Neuron (in vitro differentiated cells): Measurements from ENCODE around the gene FBXL5.
"Not testable (repeated sequence)": the region's sequence is repeated elsewhere in the genome, so short reads cannot be mapped to it uniquely, and the experiment has no call there.

Experiments
- H2AFZ ChIP-seq: one replicate; pipeline ENCODE4 v1.6.1; 2013; ENCODE audit warnings: low read depth, mild to moderate bottlenecking, inconsistent platforms, low read length, moderate library complexity
- H3K27me3 ChIP-seq: one replicate; pipeline ENCODE4 v1.6.1; 2013; ENCODE audit warnings: low read length; ENCODE audit not compliant: insufficient read depth
- H3K36me3 ChIP-seq: one replicate; pipeline ENCODE4 v1.6.1; 2013; ENCODE audit warnings: low read length; ENCODE audit not compliant: insufficient read depth
- H3K4me1 ChIP-seq: one replicate; pipeline ENCODE4 v1.6.1; 2013; ENCODE audit warnings: low read length; ENCODE audit not compliant: insufficient read depth
- H3K4me3 ChIP-seq: 2 replicates; pipeline ENCODE4 v1.5.1; 2013; ENCODE audit warnings: mild to moderate bottlenecking, low read length, moderate library complexity
- H3K9me3 ChIP-seq: one replicate; pipeline ENCODE4 v1.6.1; 2013; ENCODE audit warnings: low read length

Gene FBXL5

DNA sequence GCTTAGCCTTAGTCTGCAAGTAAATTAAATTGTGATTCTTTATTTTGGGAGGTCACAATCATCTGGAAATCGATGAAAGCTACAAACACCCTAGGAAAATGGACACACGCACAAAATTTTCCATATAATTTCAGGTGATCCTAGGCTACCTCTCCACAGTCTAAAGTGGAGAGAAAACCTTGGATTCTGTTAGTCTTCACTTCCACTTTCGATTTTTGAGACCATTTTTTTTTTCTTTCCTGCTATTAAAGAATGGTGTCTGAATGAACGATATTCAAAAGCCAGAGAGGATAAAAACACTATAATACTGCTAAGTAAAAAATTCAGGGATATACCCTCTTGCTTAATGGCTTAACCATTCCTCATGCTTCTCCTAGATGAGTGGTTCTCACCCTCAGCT is 1.7 kb downstream of the FBXL5 start:
- peak overlapping the region; percentile 86 for H3K4me3 ChIP-seq
- H3K36me3 ChIP-seq: no peaks in the 10 kb centered on the region
- peaks cover 24% of the 10 kb centered on the region for H3K4me1 ChIP-seq
- H3K27me3 ChIP-seq: no peaks in the 10 kb centered on the region
- no peaks in the 10 kb centered on the region for H3K9me3 ChIP-seq
- no peak overlapping the region for H2AFZ ChIP-seq

DNA sequence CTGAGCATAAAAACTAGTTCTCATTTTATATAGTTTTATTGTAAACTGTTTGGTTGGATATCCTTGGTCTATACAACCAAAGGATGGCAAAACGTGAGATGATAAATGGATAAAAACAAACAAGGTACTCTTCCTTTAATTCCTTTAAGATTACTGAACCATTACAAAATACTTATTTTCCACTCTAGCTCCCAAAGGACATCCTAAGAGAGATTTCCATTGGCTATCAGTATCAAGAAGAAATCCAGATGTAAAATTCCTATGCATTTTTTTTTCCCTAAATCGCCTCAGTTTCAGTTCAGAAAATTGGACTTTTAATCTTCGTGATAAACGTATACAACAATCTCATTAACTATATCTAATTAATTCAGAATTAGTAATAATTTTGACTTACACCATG is 2.3 kb downstream of the FBXL5 start:
- H3K4me1 ChIP-seq: peaks cover 24% of the 10 kb centered on the region
- H3K4me3 ChIP-seq: peak overlapping the region; percentile 86
- no peaks in the 10 kb centered on the region for H3K27me3 ChIP-seq
- H3K36me3 ChIP-seq: no peaks in the 10 kb centered on the region
- H2AFZ ChIP-seq: no peak overlapping the region
- no peaks in the 10 kb centered on the region for H3K9me3 ChIP-seq

DNA sequence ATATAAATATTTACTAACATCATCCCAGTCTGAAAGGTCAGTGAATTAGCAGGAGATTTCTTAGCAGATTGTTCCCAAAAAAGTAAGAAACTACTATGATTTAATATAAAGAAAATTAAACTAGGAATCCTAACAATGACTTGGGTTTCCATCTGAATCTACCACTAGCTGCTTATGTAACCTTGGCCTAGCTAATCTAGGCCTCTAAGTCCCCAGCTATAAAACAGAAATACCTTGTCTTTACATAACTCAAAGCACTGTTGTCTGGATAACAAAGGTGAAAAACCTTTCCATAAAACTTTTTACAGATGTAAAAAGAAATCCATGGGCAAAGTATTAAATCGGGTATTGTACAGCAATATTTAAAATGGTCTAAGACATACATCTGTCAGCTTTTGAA is 3.0 kb downstream of the FBXL5 start:
- H2AFZ ChIP-seq: no peak overlapping the region
- no peaks in the 10 kb centered on the region for H3K27me3 ChIP-seq
- H3K9me3 ChIP-seq: no peaks in the 10 kb centered on the region
- H3K4me3 ChIP-seq: peak overlapping the region; percentile 86
- H3K4me1 ChIP-seq: peaks cover 24% of the 10 kb centered on the region
- no peaks in the 10 kb centered on the region for H3K36me3 ChIP-seq

DNA sequence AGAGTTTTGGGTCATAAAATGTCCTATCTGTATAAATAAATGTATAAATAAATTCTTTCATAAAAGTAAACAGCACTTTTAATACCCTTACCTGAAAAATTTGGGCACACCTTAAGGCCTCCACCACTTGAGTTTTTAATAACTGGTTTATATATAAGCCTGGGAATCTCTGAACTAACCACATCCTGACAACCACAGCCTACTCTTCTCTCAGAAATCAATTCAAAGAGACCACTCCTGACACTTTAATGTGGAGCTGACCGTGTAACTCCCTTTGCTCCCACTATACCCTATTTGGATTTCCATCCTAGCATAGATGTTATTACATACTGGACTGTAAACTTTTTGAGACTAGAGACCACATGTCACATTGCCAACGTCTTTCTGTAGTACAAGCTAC is 3.5 kb downstream of the FBXL5 start:
- Histone ChIP-seq H3K4me3 (no peak overlapping the region), H3K9me3 (no peaks in the 10 kb centered on the region), H3K27me3 (no peaks in the 10 kb centered on the region), H2AFZ (no peak overlapping the region), H3K36me3 (no peaks in the 10 kb centered on the region), H3K4me1 (peaks cover 24% of the 10 kb centered on the region)

- Histone ChIP-seq H3K4me1 (peaks cover 20% of the 10 kb centered on the region), H3K27me3 (no peaks in the 10 kb centered on the region), H3K9me3 (no peaks in the 10 kb centered on the region), H3K4me3 (no peak overlapping the region), H3K36me3 (no peaks in the 10 kb centered on the region), H2AFZ (no peak overlapping the region)
Measured at GRCh38 chr4:15649914-15650545, 5.1 kb downstream of the FBXL5 start.

DNA sequence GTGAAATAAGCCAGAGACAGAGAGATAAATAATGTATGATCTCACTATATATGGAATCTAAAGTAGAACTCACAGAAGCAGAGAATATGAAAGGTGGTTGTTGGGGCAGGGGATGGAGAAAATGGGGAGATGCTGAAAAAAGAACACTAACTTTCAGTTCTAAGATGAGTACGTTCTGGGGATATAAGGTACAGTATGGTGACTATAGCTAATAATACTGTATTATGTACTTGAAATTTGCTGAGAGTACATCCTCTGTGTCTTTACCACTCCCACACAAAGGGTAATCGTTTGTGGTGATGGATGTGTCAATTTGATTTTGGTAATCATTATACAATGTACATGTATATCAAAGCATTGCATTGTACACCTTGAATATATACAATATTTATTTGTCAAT is 6.6 kb downstream of the FBXL5 start:
- no peaks in the 10 kb centered on the region for H3K9me3 ChIP-seq
- no peak overlapping the region for H3K4me3 ChIP-seq

DNA sequence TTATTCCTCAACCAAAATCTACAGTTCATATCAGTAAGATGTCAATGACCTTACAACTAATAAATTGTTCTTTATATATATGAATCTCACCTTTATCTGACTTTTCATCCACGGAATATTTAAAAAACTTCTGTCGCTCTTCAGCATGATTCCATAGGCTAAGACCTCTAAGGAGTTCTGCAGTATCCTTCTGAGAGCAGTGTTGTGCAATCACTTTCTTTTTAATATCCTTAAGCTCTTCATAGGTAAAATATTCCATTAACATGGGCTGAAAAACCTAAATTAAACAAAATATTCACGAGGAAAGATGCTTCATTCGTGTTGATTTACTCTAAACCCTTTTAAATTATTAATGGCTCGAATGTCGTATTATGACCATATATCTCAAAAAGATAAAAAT is 16.7 kb downstream of the FBXL5 start:
- Histone ChIP-seq H3K9me3 (peaks cover 2% of the 10 kb centered on the region), H2AFZ (no peak overlapping the region), H3K36me3 (peaks cover 62% of the 10 kb centered on the region), H3K4me3 (no peak overlapping the region), H3K27me3 (no peaks in the 10 kb centered on the region), H3K4me1 (no peaks in the 10 kb centered on the region)

More for the DNA sequence above, 6.6 kb downstream of the FBXL5 start:
- no peaks in the 10 kb centered on the region for H3K36me3 ChIP-seq
- H3K4me1 ChIP-seq: peaks cover 20% of the 10 kb centered on the region
- H3K27me3 ChIP-seq: no peaks in the 10 kb centered on the region
- no peak overlapping the region for H2AFZ ChIP-seq

DNA sequence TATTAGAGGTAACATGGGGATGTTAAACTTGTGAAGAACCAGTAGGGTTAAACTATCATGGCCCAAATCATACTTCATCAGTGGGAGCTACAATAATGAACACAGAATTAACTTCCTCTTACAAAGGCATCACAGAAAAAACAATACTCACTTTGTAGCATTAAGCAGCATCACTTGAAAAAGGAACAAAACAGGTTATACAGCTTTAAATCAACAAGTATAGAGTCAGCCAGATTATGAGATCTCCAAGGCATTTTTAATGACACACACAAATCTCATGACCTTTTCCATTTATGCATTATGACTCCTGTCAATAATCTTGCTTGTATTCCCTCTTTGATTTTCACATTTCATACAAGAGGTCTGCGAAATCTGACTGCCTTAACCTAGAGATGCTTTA is 18.3 kb downstream of the FBXL5 start:
- H3K36me3 ChIP-seq: peaks cover 65% of the 10 kb centered on the region
- H2AFZ ChIP-seq: no peak overlapping the region
- H3K27me3 ChIP-seq: no peaks in the 10 kb centered on the region
- no peak overlapping the region for H3K4me3 ChIP-seq
- H3K9me3 ChIP-seq: peaks cover 3% of the 10 kb centered on the region
- H3K4me1 ChIP-seq: no peaks in the 10 kb centered on the region

- not testable (repeated sequence) for H2AFZ ChIP-seq, H3K4me1 ChIP-seq, H3K4me3 ChIP-seq, H3K27me3 ChIP-seq
- Histone ChIP-seq H3K36me3 (peaks cover 32% of the 10 kb centered on the region), H3K9me3 (peaks cover 36% of the 10 kb centered on the region)
Measured at GRCh38 chr4:15617407-15617806, 37.8 kb downstream of the FBXL5 start.

GRCh38 chr4:15614891-15615290 is 40.3 kb downstream of the FBXL5 start:
- H3K36me3 ChIP-seq: peaks cover 28% of the 10 kb centered on the region
- H3K4me3 ChIP-seq, H2AFZ ChIP-seq, H3K27me3 ChIP-seq, H3K4me1 ChIP-seq: not testable (repeated sequence)
- peaks cover 29% of the 10 kb centered on the region for H3K9me3 ChIP-seq

- no peaks in the 10 kb centered on the region for H3K27me3 ChIP-seq
- no peak overlapping the region for H3K4me3 ChIP-seq
- no peak overlapping the region for H2AFZ ChIP-seq
- H3K9me3 ChIP-seq: peaks cover 16% of the 10 kb centered on the region
- no peaks in the 10 kb centered on the region for H3K4me1 ChIP-seq
- peaks cover 24% of the 10 kb centered on the region for H3K36me3 ChIP-seq
Measured at GRCh38 chr4:15612136-15612535, 43.0 kb downstream of the FBXL5 start.

- Histone ChIP-seq H3K4me3 (no peak overlapping the region), H3K36me3 (peaks cover 14% of the 10 kb centered on the region), H3K4me1 (peaks cover 6% of the 10 kb centered on the region), H3K9me3 (peaks cover 9% of the 10 kb centered on the region), H2AFZ (no peak overlapping the region), H3K27me3 (no peaks in the 10 kb centered on the region)
Measured at GRCh38 chr4:15610855-15611254, 44.3 kb downstream of the FBXL5 start.

DNA sequence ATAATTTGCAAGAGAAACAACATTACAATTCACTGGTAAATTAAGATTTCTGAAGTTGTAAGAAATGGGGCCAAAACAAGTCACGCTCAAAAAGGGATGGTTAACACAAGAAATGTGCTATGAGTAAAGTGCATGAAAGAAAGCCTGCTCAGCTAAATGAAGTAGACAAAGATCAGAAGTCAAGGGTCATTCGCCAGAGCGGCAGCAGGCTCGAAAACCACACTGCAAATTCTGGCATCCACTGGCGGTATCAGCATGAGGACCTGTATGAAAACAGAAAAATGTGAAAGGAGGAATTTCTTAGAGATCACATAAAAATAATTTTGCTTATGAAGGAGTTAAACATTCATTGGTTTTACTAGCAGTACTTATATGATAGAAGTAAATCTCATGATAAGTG is 49.6 kb downstream of the FBXL5 start:
- Histone ChIP-seq H3K4me3 (no peak overlapping the region), H3K9me3 (peaks cover 3% of the 10 kb centered on the region), H3K27me3 (no peaks in the 10 kb centered on the region), H3K36me3 (peaks cover 46% of the 10 kb centered on the region), H2AFZ (no peak overlapping the region), H3K4me1 (peaks cover 18% of the 10 kb centered on the region)

- H2AFZ ChIP-seq: no peak overlapping the region
- H3K36me3 ChIP-seq: peaks cover 47% of the 10 kb centered on the region
- no peak overlapping the region for H3K4me3 ChIP-seq
- H3K4me1 ChIP-seq: peaks cover 18% of the 10 kb centered on the region
- H3K9me3 ChIP-seq: peaks cover 3% of the 10 kb centered on the region
- no peaks in the 10 kb centered on the region for H3K27me3 ChIP-seq
Measured at GRCh38 chr4:15601862-15602261, 53.3 kb downstream of the FBXL5 start.
